Astrocyte of the spinal cord (primary cell): ENCODE results near the gene HSDL2.

Experiments
- DNase-seq: peaks from one replicate; pipeline ENCODE4 v3.0.0; 2011; ENCODE audit warnings: low read depth, low spot score
- H3K4me3 ChIP-seq: 2 replicates; pipeline ENCODE4 v1.5.1; 2011; ENCODE audit warnings: low read depth, mild to moderate bottlenecking, low read length, moderate library complexity
- in situ Hi-C: cut with HindIII; loops from 2 replicates; pipeline ENCODE4 v1.10.0; 2017; ENCODE audit warnings: low sequenced_read_pairs
- TF ChIP-seq, protein P1 (sequence below): IDR thresholded peaks from 2 replicates; pipeline ENCODE4 v1.5.1; 2012; ENCODE audit warnings: low read depth, mild to moderate bottlenecking, low read length, inconsistent platforms

HSDL2 gene

GRCh38 chr9:112396416-112396815 lies 16.5 kb downstream of the HSDL2 start:
- in situ Hi-C loops: no loop called here
- TF ChIP-seq, protein P1, sequence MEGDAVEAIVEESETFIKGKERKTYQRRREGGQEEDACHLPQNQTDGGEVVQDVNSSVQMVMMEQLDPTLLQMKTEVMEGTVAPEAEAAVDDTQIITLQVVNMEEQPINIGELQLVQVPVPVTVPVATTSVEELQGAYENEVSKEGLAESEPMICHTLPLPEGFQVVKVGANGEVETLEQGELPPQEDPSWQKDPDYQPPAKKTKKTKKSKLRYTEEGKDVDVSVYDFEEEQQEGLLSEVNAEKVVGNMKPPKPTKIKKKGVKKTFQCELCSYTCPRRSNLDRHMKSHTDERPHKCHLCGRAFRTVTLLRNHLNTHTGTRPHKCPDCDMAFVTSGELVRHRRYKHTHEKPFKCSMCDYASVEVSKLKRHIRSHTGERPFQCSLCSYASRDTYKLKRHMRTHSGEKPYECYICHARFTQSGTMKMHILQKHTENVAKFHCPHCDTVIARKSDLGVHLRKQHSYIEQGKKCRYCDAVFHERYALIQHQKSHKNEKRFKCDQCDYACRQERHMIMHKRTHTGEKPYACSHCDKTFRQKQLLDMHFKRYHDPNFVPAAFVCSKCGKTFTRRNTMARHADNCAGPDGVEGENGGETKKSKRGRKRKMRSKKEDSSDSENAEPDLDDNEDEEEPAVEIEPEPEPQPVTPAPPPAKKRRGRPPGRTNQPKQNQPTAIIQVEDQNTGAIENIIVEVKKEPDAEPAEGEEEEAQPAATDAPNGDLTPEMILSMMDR: no peak

GRCh38 chr9:112396872-112397271 lies 17.0 kb downstream of the HSDL2 start:
- TF ChIP-seq, protein P1: no peak
- no peak overlapping the region for H3K4me3 ChIP-seq
- DNase-seq: no peak
- in situ Hi-C loops: no loop called here

More at GRCh38 chr9:112396416-112396815, 16.5 kb downstream of the HSDL2 start:
- no peak overlapping the region for H3K4me3 ChIP-seq
- no peak for DNase-seq

GRCh38 chr9:112401175-112401815 lies 21.4 kb downstream of the HSDL2 start:
- in situ Hi-C loops: no loop called here
- H3K4me3 ChIP-seq: no peak overlapping the region
- DNase-seq: no peak
- TF ChIP-seq, protein P1: no peak

- DNase-seq: no peak
- H3K4me3 ChIP-seq: no peak overlapping the region
- TF ChIP-seq, protein P1: no peak
- in situ Hi-C loops: no loop called here
These were observed 23.8 kb downstream of the HSDL2 start for GRCh38 chr9:112403614-112404201.

- no peak overlapping the region for H3K4me3 ChIP-seq
- no peak for DNase-seq
- in situ Hi-C loops: no loop called here
- TF ChIP-seq, protein P1: no peak
These were observed 24.6 kb downstream of the HSDL2 start for GRCh38 chr9:112404508-112404932.

DNA sequence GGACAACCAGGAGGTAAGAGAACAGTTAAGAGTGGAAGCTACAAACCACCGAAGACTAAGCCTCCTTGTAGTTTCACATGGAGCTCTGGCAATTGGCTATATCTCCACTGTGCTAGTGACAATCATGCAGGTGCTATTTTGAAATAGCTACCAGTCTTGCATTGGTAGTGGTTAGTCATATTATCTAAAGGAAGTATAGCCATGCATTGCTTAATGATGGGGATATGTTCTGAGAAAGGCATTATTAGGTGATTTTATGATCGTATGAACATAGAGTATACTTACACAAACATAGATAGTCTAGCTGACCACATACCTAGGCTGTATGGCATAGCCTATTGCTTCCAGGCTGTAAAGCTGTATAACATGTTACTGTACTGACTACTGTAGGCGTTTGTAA lies 28.4 kb downstream of the HSDL2 start:
- in situ Hi-C loops: no loop called here
- TF ChIP-seq, protein P1: no peak
- DNase-seq: no peak
- no peak overlapping the region for H3K4me3 ChIP-seq
